Liver (tissue), 9 donors: ENCODE results near the gene ANKRD50. TPM values are rescaled to one million over a fixed set of nuclear protein-coding genes. Genes with fewer than 3 reads are reported as not detected.

ENCODE experiments used
- DNase-seq: peaks from one replicate; pipeline ENCODE4 v3.0.0-alpha.2; 2017; ENCODE audit warnings: low spot score
- H3K27ac ChIP-seq, 2 donors: one replicate each; pipeline ENCODE4 v1.7.0; 2013; ENCODE audit warnings: inconsistent platforms in 2 of 2, low read length in 2 of 2, control low read depth in 1 of 2, low read depth in 1 of 2, mild to moderate bottlenecking in 1 of 2
- H3K27me3 ChIP-seq, 4 donors: one replicate each; pipeline versions ENCODE4 v1.6.1 to v1.7.0; 2013; ENCODE audit warnings: low read length in 3 of 4, inconsistent platforms in 1 of 4, mild to moderate bottlenecking in 1 of 4, moderate library complexity in 1 of 4; ENCODE audit not compliant: control insufficient read depth in 4 of 4, insufficient read depth in 4 of 4
- H3K36me3 ChIP-seq, 4 donors: one replicate each; pipeline versions ENCODE4 v1.6.1 to v1.7.0; 2013; ENCODE audit warnings: low read length in 3 of 4, mild to moderate bottlenecking in 3 of 4, low read depth in 1 of 4, moderate library complexity in 1 of 4; ENCODE audit not compliant: control insufficient read depth in 4 of 4, insufficient read depth in 3 of 4
- H3K4me1 ChIP-seq, 4 donors: one replicate each; pipeline versions ENCODE4 v1.6.1 to v1.7.0; 2013; ENCODE audit warnings: low read length in 3 of 4, mild to moderate bottlenecking in 3 of 4, moderate library complexity in 1 of 4; ENCODE audit not compliant: control insufficient read depth in 4 of 4, insufficient read depth in 4 of 4
- H3K4me3 ChIP-seq, 3 donors: one replicate each; pipeline versions ENCODE4 v1.6.1 to v1.7.0; 2013; ENCODE audit warnings: low read length in 3 of 3, control low read depth in 1 of 3, low read depth in 1 of 3, mild to moderate bottlenecking in 1 of 3
- H3K9ac ChIP-seq, 2 donors: one replicate each; pipeline ENCODE4 v1.7.0; 2013; ENCODE audit warnings: low read length in 2 of 2, mild to moderate bottlenecking in 2 of 2, moderate library complexity in 2 of 2, control low read depth in 1 of 2, low read depth in 1 of 2
- H3K9me3 ChIP-seq, 4 donors: one replicate each; pipeline versions ENCODE4 v1.6.1 to v1.7.0; 2013; ENCODE audit warnings: low read length in 3 of 4; ENCODE audit not compliant: control insufficient read depth in 4 of 4
- CTCF ChIP-seq: fragments of 150-350 bp; IDR thresholded peaks from 2 replicates; pipeline ENCODE4 v1.5.1; 2017; ENCODE audit warnings: improper control_type of control experiment, low read depth, low read length; ENCODE audit not compliant: missing input control
- EGR1 ChIP-seq, 2 donors: IDR thresholded peaks; 2 replicates each; pipeline ENCODE4 v1.6.1; 2016 to 2018; ENCODE audit warnings: antibody characterized with exemption in 2 of 2, low read depth in 2 of 2
- FOXA1 ChIP-seq: IDR thresholded peaks from 2 replicates; pipeline ENCODE4 v1.6.1; 2016; ENCODE audit warnings: antibody characterized with exemption
- FOXA2 ChIP-seq: IDR thresholded peaks from 2 replicates; pipeline ENCODE4 v1.6.1; 2016; ENCODE audit warnings: antibody characterized with exemption
- GABPA ChIP-seq, 2 donors: IDR thresholded peaks in 1 of 2; conservative IDR thresholded peaks in 1 of 2; 2 replicates each; pipeline ENCODE4 v1.6.1; 2016; ENCODE audit warnings: antibody characterized with exemption in 2 of 2, mild to moderate bottlenecking in 1 of 2, moderate library complexity in 1 of 2
- HNF4A ChIP-seq, 2 donors: conservative IDR thresholded peaks; 2 replicates each; pipeline ENCODE4 v1.6.1; 2016; ENCODE audit warnings: antibody characterized with exemption in 2 of 2, mild to moderate bottlenecking in 2 of 2
- HNF4G ChIP-seq: IDR thresholded peaks from 2 replicates; pipeline ENCODE4 v1.6.1; 2016; ENCODE audit warnings: antibody characterized with exemption
- JUND ChIP-seq, 2 donors: IDR thresholded peaks; 2 replicates each; pipeline ENCODE4 v1.6.1; 2016; ENCODE audit warnings: antibody characterized with exemption in 2 of 2
- MAX ChIP-seq: IDR thresholded peaks from 2 replicates; pipeline ENCODE4 v1.6.1; 2016; ENCODE audit warnings: antibody characterized with exemption
- NR2F2 ChIP-seq: IDR thresholded peaks from 2 replicates; pipeline ENCODE4 v1.6.1; 2016; ENCODE audit warnings: antibody characterized with exemption
- RAD21 ChIP-seq, 2 donors: IDR thresholded peaks; 2 replicates each; pipeline ENCODE4 v1.6.1; 2016; ENCODE audit warnings: antibody characterized with exemption in 2 of 2, mild to moderate bottlenecking in 2 of 2
- REST ChIP-seq: IDR thresholded peaks from 2 replicates; pipeline ENCODE4 v1.6.1; 2016; ENCODE audit warnings: antibody characterized with exemption, mild to moderate bottlenecking
- RXRA ChIP-seq, 2 donors: IDR thresholded peaks; 2 replicates each; pipeline ENCODE4 v1.6.1; 2017 to 2018; ENCODE audit warnings: antibody characterized with exemption in 2 of 2, mild to moderate bottlenecking in 1 of 2
- SP1 ChIP-seq: IDR thresholded peaks from 2 replicates; pipeline ENCODE4 v1.6.1; 2018; ENCODE audit warnings: antibody characterized with exemption, mild to moderate bottlenecking
- TAF1 ChIP-seq: conservative IDR thresholded peaks from 2 replicates; pipeline ENCODE4 v1.6.1; 2016; ENCODE audit warnings: antibody characterized with exemption, mild to moderate bottlenecking
- YY1 ChIP-seq: IDR thresholded peaks from 2 replicates; pipeline ENCODE4 v1.6.1; 2016; ENCODE audit warnings: antibody characterized with exemption, mild to moderate bottlenecking
- WGBS: extraction: QIAGEN DNeasy Blood & Tissue Kit; methylation state at CpG from one replicate; pipeline ENCODE4 v1.1.7; 2013; 5-methylcytosine and 5-hydroxymethylcytosine counted together
- polyA plus RNA-seq, 2 donors: library from polyadenylated mRNA; stranded (reverse) in 1 of 2; unstranded in 1 of 2; fragments of 200-250 nt in 1 of 2; fragments of >200 nt in 1 of 2; fragmentation: Nextera tagmentation in 1 of 2; extraction: Ambion mirVana in 1 of 2; gene quantifications; one replicate each; pipeline versions ENCODE4 v1.2.1 to v1.2.3, GENCODE V29; 2013 to 2015
- total RNA-seq, 2 donors: library from RNA; depleted of rRNA; stranded (reverse); fragments of >200 nt; gene quantifications; one replicate each; pipeline ENCODE4 v1.2.3, GENCODE V29; 2014
- TF ChIP-seq, protein P1 (sequence below): IDR thresholded peaks from 2 replicates; pipeline ENCODE4 v1.6.1; 2016; ENCODE audit warnings: antibody characterized with exemption
- TF ChIP-seq, protein P2 (sequence below): IDR thresholded peaks from 2 replicates; pipeline ENCODE4 v1.6.1; 2016; ENCODE audit warnings: antibody characterized with exemption
- donor health status: healthy.
- donor health status: healthy.
- donor health status: healthy.
- donor health status: healthy.
- donor health status: healthy.

Gene ANKRD50
- total and polyA plus RNA-seq, 4 donors: 2.4 to 16.7 (median 6.0) TPM

DNA sequence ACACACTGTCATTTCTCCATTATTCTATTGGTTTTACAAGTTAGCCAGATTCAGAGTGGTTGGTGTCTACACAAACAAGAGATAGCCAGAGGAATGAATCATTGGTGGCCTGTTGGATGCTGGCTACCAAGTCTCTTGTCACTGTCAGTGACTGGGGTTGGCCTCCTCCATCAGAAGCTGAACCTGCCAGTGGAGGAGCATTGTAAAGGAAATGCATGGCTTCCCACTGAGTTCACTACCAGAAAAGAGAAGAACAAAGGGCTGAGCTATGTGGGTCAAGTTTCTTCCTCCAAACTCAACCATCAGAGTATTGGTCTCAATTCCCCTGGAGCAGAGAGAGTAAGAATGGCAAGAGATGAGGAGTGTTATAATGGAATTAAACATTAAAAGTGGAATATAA is 26.5 kb upstream of the ANKRD50 start:
- Histone ChIP-seq H3K27me3 (no peaks in the 10 kb centered on the region), H3K9ac (no peak overlapping the region), H3K4me3 (no peak overlapping the region), H3K36me3 (no peaks in the 10 kb centered on the region), H3K4me1 (peaks cover 0 to 13% (median 6%) of the 10 kb centered on the region in 4 donors), H3K27ac (no peak overlapping the region), H3K9me3 (no peaks in the 10 kb centered on the region)
- DNase-seq: no peak
- TF ChIP-seq TAF1 (no peak), EGR1 (IDR thresholded peaks at IDR 0.05; ENCODE audit: low read depth in 2 of 2) (no peak), SP1 (no peak)
- TF ChIP-seq, protein P1, sequence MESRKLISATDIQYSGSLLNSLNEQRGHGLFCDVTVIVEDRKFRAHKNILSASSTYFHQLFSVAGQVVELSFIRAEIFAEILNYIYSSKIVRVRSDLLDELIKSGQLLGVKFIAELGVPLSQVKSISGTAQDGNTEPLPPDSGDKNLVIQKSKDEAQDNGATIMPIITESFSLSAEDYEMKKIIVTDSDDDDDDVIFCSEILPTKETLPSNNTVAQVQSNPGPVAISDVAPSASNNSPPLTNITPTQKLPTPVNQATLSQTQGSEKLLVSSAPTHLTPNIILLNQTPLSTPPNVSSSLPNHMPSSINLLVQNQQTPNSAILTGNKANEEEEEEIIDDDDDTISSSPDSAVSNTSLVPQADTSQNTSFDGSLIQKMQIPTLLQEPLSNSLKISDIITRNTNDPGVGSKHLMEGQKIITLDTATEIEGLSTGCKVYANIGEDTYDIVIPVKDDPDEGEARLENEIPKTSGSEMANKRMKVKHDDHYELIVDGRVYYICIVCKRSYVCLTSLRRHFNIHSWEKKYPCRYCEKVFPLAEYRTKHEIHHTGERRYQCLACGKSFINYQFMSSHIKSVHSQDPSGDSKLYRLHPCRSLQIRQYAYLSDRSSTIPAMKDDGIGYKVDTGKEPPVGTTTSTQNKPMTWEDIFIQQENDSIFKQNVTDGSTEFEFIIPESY: no peak

GRCh38 chr4:124737619-124738018 is 25.1 kb upstream of the ANKRD50 start:
- H3K36me3 ChIP-seq: no peaks in the 10 kb centered on the region
- H3K9me3 ChIP-seq: no peaks in the 10 kb centered on the region
- peaks cover 0 to 13% (median 6%) of the 10 kb centered on the region in 4 donors for H3K4me1 ChIP-seq
- H3K27me3 ChIP-seq: no peaks in the 10 kb centered on the region
- no peak for DNase-seq
- H3K27ac ChIP-seq: no peak overlapping the region
- 85% methylated on average over 2 of the region's 2 CpGs for WGBS
- H3K4me3 ChIP-seq: no peak overlapping the region
- TF ChIP-seq SP1: no peak
- H3K9ac ChIP-seq: no peak overlapping the region

DNA sequence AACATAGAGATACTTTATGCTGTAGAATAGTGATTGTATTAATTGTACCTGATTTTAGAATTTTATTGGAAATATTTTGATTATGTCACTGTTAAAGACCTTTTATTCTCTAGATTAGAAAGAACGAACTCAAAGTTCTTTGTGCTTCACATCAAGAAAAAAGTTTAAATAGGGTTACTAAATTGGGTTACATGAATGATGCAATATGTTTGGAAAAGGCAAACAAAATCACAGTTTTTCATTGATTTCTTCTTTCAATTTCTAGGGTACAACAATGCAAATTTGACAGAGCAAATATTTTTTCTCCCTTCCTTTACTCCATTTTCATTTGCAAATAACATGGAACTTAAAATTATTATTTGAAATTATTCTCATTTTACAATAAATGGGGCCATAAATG is 24.0 kb upstream of the ANKRD50 start:
- peaks cover 0 to 13% (median 6%) of the 10 kb centered on the region in 4 donors for H3K4me1 ChIP-seq
- TF ChIP-seq RAD21 (IDR thresholded peaks at IDR 0.05): peak; percentile 18 to 30
- no peak for TF ChIP-seq FOXA1
- no peak for TF ChIP-seq MAX
- TF ChIP-seq REST: no peak
- TF ChIP-seq JUND (IDR thresholded peaks at IDR 0.05): peak in 1 of 2 donors; percentile 49
- no peak for TF ChIP-seq GABPA (IDR thresholded peaks at IDR 0.05 in 1 of 2, conservative IDR thresholded peaks at IDR 0.05 in 1 of 2)
- TF ChIP-seq CTCF: no peak
- TF ChIP-seq FOXA2: no peak
- peak; percentile 57 to 65 for TF ChIP-seq RXRA (IDR thresholded peaks at IDR 0.05)
- TF ChIP-seq TAF1: no peak
- TF ChIP-seq SP1: peak; percentile 35
- peak; percentile 12 for TF ChIP-seq YY1
- TF ChIP-seq, protein P1: no peak
- TF ChIP-seq EGR1 (IDR thresholded peaks at IDR 0.05; ENCODE audit: low read depth in 2 of 2): no peak
- TF ChIP-seq NR2F2: no peak
- TF ChIP-seq, protein P2, sequence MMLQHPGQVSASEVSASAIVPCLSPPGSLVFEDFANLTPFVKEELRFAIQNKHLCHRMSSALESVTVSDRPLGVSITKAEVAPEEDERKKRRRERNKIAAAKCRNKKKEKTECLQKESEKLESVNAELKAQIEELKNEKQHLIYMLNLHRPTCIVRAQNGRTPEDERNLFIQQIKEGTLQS: peak; percentile 70
- TF ChIP-seq HNF4G: no peak
- TF ChIP-seq HNF4A (conservative IDR thresholded peaks at IDR 0.05): peak; percentile 49 to 57
- H3K36me3 ChIP-seq: no peaks in the 10 kb centered on the region
- H3K9ac ChIP-seq: no peak overlapping the region
- H3K9me3 ChIP-seq: no peaks in the 10 kb centered on the region
- no peak overlapping the region for H3K4me3 ChIP-seq
- no peak for DNase-seq
- 26% methylated on average over 1 of the region's 1 CpG for WGBS
- H3K27ac ChIP-seq: no peak overlapping the region
- no peaks in the 10 kb centered on the region for H3K27me3 ChIP-seq
